Measurements from ENCODE around the gene H3-3A.

Gene H3-3A

DNA sequence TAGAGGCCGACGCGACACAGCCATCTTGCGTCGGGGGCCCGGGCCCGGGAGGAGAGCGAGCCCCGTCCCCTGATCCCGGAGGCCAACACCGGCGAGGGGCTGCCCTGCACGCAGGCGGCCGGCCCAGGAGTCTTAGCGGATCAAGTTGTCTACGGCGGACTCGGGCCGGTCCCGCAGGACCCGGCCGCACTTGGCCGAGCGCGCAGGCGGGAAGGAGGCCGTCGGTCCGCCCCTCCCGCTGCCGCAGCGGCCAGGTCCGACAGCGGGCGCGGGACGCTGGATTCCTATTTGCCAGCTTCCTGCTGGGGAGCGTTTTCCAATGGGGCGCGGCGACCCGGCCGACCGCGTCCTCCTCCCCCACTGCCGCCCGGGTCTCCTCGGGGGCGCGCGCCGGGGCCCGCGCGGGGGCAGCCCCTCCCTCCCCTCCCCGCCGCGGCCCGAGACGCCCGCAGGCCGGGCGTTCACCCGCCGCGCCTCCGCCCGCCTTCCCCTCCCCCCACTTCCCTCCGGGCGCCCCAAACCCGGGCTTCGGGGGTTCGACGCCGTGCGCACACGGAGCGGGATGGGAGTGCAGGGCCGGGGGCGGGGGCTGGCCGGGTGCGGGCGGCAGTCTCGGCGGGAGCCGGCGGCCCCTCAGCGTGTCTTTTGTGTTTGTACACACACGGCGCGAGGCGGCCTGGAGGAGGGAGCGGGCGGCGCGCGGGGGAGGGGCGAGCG lies 517 bp upstream of the H3-3A start:
- Mint-ChIP-seq H3K36me3 (ENCODE audit: insufficient read depth) (peaks cover 60% of the 10 kb centered on the region), H3K27me3 (no peaks in the 10 kb centered on the region), H3K27ac (peak overlapping the region; percentile 97 to 98), H3K4me1 (ENCODE audit: low read depth in 2 of 2) (peaks cover 26 to 32% of the 10 kb centered on the region in 2 donors), H3K4me3 (peak overlapping the region; percentile 98), H3K9me3 (no peaks in the 10 kb centered on the region)
- ATAC-seq (replicated peaks) (peak; percentile 34), DNase-seq (peak; percentile 29 to 44 (median 31))

DNA sequence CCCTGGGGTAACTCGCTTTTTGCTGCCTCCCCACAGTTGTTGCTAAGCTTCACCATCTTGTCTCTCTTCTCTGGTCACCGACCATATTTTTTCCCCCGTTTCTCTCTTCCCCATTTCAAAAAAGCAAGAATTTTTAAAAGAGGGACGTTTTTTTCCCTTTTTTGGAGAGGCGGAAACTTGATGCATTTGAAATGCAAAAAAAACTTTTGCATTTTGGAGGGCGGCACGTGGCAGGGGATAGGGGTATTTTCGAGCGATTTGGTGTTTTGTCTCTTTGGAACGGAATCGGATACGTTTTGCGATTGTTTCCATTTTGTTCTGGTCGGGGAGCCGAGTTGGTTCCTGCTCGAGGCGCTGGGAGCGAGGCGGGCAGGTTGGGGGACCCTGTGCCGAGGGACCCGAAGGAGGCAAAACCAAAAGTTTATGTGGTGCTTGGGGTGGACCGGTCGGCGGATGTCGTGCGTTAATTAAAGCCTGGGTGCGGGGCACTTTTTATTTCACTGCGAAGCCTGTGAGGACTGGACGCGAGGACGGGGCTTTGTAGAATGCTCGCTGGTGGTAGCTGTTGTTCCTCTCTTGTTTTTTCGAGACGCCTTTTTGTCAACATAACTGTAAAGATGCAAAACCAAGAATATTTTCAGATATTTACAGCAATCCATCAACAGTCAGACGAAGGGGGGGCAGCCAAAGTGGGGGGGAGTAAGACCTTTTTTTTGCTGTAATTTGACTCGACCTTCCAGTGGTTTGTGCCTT lies 884 bp downstream of the H3-3A start:
- Mint-ChIP-seq H3K4me1 (ENCODE audit: low read depth in 2 of 2) (peaks cover 34 to 36% of the 10 kb centered on the region in 2 donors), H3K9me3 (no peaks in the 10 kb centered on the region), H3K4me3 (peak overlapping the region; percentile 98), H3K27me3 (no peaks in the 10 kb centered on the region), H3K27ac (peak overlapping the region; percentile 97 to 98), H3K36me3 (ENCODE audit: insufficient read depth) (peaks cover 69% of the 10 kb centered on the region)
- DNase-seq = peak; percentile 30 to 52 (median 36)
- peak; percentile 23 for ATAC-seq (replicated peaks)

DNA sequence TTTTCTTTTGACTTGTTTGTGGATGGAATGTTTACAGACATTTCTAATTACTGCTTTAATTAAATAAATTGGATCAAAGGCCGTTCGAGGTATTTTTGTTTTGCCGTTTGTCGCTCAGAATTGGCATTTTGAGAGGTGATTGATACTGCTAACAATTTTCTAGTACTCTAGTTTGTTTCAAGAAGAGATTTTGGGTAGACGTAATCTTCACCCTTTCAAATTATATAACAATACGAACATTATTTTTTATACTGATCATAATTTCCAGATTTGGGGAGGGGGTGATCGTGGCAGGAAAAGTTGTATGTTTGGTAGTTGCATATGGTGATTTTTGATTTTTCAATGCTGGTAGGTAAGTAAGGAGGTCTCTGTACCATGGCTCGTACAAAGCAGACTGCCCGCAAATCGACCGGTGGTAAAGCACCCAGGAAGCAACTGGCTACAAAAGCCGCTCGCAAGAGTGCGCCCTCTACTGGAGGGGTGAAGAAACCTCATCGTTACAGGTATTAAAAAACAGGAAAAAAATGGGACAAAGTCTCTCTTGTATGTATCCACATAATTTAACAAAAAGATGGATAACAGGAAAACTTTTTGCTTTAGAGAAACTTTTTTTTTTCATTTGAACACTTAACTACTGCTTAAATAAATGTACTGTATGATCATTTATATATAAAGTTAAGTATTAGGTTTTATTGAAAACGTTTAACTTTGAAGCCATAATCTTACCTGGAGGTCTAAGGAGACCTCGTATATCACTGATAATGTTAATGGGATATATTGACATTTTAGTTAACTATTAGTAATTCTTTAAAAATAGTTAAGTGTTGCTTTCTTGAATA lies 1.7 kb downstream of the H3-3A start:
- peak in 1 of 3 experiments; percentile 27 for DNase-seq
- Mint-ChIP-seq H3K9me3 (no peaks in the 10 kb centered on the region), H3K4me1 (ENCODE audit: low read depth in 2 of 2) (peaks cover 36 to 42% of the 10 kb centered on the region in 2 donors), H3K4me3 (peak overlapping the region; percentile 98), H3K36me3 (ENCODE audit: insufficient read depth) (peaks cover 77% of the 10 kb centered on the region), H3K27ac (peak overlapping the region; percentile 97 to 98), H3K27me3 (no peaks in the 10 kb centered on the region)
- peak; percentile 6 for ATAC-seq (replicated peaks)

DNA sequence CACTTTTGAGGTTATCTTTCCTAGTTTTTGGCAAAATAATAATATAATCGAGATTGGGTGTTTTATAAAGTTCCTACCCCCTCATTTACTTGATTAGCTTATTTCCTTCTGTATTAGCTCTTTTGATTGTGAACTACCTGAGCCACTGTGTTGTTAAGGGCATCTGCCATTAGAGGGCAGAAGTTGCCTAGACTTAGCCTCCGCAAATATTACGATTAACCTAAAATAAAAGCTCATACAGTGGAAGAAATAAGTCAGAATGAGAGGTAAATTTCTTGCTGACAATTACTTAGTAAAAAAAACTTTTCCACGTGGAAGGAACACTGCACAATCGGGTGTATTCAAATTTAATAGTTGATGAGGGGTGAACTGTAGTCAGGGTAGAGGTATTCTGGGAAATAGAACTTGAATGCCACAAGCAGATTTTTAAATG lies 2.3 kb downstream of the H3-3A start:
- Mint-ChIP-seq H3K4me3 (peak overlapping the region; percentile 98), H3K4me1 (ENCODE audit: low read depth in 2 of 2) (peaks cover 40 to 43% of the 10 kb centered on the region in 2 donors), H3K36me3 (ENCODE audit: insufficient read depth) (peaks cover 83% of the 10 kb centered on the region), H3K27ac (peak overlapping the region; percentile 97 to 98), H3K9me3 (no peaks in the 10 kb centered on the region), H3K27me3 (no peaks in the 10 kb centered on the region)
- ATAC-seq (replicated peaks) (peak; percentile 16), DNase-seq (peak; percentile 31 to 49 (median 39))

DNA sequence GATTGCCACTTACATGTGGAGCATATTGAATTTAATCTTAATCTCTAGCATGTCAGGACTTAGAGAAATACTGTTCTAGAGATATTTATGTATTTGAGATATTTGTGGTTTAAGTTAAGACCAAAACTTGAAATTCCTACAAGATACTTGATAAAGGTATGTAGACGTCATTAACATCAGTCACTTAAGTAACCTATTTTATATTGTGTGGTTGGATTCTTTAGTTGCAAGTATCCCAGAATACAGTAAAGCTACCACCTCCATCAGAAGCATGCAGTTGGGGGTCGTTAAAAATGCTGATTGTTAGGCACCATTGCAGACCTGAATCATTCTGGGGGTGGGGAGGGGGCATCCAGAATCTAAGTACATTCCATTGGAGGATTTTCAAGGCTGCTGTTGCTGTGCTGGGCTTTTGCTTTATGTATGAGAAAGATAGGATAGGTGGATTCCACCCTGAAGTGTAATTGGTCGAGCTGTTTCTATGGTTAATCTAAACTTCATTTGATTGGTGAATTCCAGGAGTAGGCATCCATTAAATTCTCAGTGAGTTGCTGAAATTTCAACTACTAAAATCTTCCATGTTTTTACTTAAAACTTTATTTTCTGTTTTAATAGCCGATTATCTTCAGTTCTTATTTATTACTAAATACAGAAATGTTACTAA lies 4.0 kb downstream of the H3-3A start:
- peak overlapping the region; percentile 4 to 60 for H3K27ac Mint-ChIP-seq
- no peaks in the 10 kb centered on the region for H3K9me3 Mint-ChIP-seq
- ATAC-seq (replicated peaks) = no peak
- no peak for DNase-seq
- H3K4me3 Mint-ChIP-seq = peak overlapping the region; percentile 98
- no peaks in the 10 kb centered on the region for H3K27me3 Mint-ChIP-seq
- H3K36me3 Mint-ChIP-seq (ENCODE audit: insufficient read depth) = peaks cover 95% of the 10 kb centered on the region
- H3K4me1 Mint-ChIP-seq (ENCODE audit: low read depth in 2 of 2) = peaks cover 41 to 48% of the 10 kb centered on the region in 2 donors

DNA sequence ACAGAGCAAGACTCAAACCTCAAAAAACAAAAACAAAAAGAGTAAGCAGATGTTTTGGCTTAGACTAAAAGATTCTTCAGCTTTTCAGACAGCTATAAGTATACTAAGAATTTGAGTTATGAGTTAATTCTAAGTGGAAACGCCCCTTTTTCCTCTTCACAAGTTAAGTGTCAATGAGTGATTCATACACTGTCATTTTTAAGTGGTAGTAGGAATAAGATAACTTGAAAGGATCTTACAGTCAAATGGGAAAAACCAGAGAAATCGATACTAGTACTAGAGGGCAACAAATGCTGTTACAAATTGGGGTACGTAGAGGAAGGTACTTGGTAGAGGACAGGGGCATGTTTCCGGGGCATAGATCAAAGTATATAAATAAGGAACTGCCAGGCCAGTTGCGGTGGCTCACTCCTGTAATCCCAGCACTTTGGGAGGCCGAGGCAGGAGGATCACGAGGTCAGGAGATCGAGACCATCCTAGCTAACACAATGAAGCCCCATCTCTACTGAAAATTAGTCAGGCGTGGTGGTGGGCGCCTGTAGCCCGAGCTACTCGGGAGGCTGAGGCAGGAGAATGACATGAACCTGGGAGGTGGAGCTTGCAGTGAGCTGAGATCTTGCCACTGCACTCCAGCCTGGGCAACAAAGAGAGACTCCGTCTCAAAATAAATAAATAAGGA lies 7.4 kb downstream of the H3-3A start:
- H3K27me3 Mint-ChIP-seq = no peaks in the 10 kb centered on the region
- no peaks in the 10 kb centered on the region for H3K9me3 Mint-ChIP-seq
- ATAC-seq (replicated peaks) (no peak), DNase-seq (no peak)
- H3K4me3 Mint-ChIP-seq = peak overlapping the region; percentile 30 to 48
- H3K36me3 Mint-ChIP-seq (ENCODE audit: insufficient read depth) = peaks cover 99% of the 10 kb centered on the region
- H3K27ac Mint-ChIP-seq = peak overlapping the region; percentile 15 to 76
- H3K4me1 Mint-ChIP-seq (ENCODE audit: low read depth in 2 of 2) = peaks cover 35 to 42% of the 10 kb centered on the region in 2 donors

DNA sequence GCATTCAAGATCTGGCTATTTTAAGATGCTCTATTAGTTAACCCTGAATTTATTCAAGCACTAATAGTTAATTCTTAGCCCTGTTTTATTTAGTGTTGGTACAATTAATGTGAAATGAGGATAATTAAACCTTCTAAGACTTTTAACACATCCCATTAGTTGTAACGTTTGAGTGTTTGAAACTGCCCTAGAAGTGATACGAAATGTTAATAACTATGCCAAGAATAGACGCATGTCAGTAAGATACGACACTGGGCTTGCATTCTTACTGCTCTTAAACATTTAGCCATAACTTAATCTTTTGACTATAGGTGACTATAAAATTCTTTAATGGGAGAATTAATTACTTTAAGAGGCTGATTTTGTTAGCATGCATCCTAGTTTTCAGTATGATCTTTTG lies 9.8 kb downstream of the H3-3A start:
- ATAC-seq (replicated peaks) = no peak

DNA sequence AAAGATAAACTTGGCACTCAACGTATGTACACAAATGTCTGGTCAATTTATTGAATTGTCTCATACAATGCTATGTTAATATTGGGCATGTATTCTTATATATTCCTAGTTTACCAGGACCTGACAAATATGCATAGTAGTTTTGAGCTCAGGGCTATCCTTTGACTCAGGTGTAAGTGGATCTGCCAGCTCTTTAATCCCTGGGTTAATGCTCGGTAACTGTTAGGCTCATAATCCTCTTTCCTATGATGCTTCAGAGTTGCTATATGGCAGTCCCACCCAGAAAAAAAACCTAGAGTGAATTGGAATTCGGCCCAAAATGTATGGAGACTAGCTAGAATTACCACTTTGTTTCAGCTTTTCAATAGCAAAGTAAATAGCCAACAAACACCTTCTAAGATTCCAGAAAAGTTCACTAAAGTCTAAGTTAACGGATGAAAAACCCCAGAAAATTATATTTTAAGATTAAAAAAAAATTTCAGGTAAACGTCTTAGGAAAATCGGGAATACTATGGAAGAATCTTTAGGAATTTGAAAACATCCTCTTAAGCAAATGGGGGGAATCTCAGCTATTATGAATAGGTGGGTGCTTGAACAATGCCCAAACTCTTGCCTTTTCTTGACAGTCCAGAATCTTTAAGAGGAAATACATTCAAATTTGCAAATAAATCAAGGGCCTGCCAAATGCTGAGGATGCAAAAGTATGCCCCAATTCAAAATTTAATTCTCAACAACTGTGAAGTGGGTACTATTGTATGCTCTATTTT lies 10.9 kb downstream of the H3-3A start:
- ATAC-seq (replicated peaks) = no peak
- no peak overlapping the region for H3K4me3 Mint-ChIP-seq
- no peaks in the 10 kb centered on the region for H3K9me3 Mint-ChIP-seq
- peaks cover 73% of the 10 kb centered on the region for H3K36me3 Mint-ChIP-seq (ENCODE audit: insufficient read depth)
- no peaks in the 10 kb centered on the region for H3K27me3 Mint-ChIP-seq
- peaks cover 17 to 21% of the 10 kb centered on the region in 2 donors for H3K4me1 Mint-ChIP-seq (ENCODE audit: low read depth in 2 of 2)
- DNase-seq = no peak
- peak overlapping the region; percentile 46 to 73 for H3K27ac Mint-ChIP-seq

More for the DNA sequence above, 9.8 kb downstream of the H3-3A start:
- no peak overlapping the region for H3K4me3 Mint-ChIP-seq
- no peaks in the 10 kb centered on the region for H3K27me3 Mint-ChIP-seq
- peaks cover 23 to 24% of the 10 kb centered on the region in 2 donors for H3K4me1 Mint-ChIP-seq (ENCODE audit: low read depth in 2 of 2)
- DNase-seq = no peak
- peaks cover 84% of the 10 kb centered on the region for H3K36me3 Mint-ChIP-seq (ENCODE audit: insufficient read depth)
- H3K27ac Mint-ChIP-seq = peak overlapping the region in 1 of 2 donors; percentile 44
- no peaks in the 10 kb centered on the region for H3K9me3 Mint-ChIP-seq

DNA sequence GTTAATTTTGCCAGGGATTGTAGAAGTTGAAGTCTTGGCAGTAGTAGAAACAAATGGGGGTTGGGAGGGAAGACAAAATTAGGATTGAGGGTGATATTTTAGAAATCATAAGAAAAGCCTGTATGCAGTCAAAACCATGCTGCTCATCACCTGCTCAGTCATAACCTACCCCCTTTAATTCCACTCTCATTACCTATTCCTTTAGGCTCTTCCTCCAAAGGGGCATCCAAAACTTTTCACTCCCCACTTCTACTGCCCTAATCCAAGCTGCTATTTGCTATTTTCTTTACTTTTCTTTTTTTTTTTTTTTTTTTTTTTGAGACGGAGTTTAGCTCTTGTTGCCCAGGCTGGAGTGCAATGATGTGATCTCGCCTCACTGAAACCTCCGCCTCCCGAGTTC lies 11.5 kb downstream of the H3-3A start:
- no peak overlapping the region for H3K4me3 Mint-ChIP-seq
- H3K4me1 Mint-ChIP-seq (ENCODE audit: low read depth in 2 of 2) = peaks cover 11 to 16% of the 10 kb centered on the region in 2 donors
- DNase-seq (no peak), ATAC-seq (replicated peaks) (peak; percentile 25)
- H3K9me3 Mint-ChIP-seq = no peaks in the 10 kb centered on the region
- no peaks in the 10 kb centered on the region for H3K27me3 Mint-ChIP-seq
- H3K36me3 Mint-ChIP-seq (ENCODE audit: insufficient read depth) = peaks cover 67% of the 10 kb centered on the region
- peak overlapping the region; percentile 46 to 73 for H3K27ac Mint-ChIP-seq

DNA sequence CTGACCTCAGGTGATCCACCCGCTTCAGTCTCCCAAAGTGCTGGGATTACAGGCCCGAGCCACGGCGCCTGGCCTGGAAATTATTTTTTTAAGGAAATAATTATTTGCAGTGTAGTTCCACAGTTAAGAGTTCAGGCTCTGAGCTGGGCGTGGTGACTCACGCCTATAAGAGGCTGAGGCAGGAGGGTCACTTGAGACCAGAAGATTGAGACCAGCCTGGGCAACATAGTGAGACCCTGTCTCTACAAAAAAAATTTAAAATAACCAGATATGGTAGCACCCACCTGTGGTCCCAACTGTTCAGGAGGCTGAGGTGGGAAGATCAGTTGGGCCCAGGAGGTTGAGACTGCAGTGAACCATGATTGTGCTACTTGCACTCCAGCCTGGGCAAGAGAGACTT lies 13.9 kb downstream of the H3-3A start:
- peaks cover 43% of the 10 kb centered on the region for H3K36me3 Mint-ChIP-seq (ENCODE audit: insufficient read depth)
- no peak for ATAC-seq (replicated peaks)
- no peaks in the 10 kb centered on the region for H3K27me3 Mint-ChIP-seq
- H3K4me1 Mint-ChIP-seq (ENCODE audit: low read depth in 2 of 2) = peaks cover 0 to 2% of the 10 kb centered on the region in 2 donors
- no peak for DNase-seq
- H3K27ac Mint-ChIP-seq = peak overlapping the region in 1 of 2 donors; percentile 53
- H3K9me3 Mint-ChIP-seq = no peaks in the 10 kb centered on the region
- H3K4me3 Mint-ChIP-seq = no peak overlapping the region

DNA sequence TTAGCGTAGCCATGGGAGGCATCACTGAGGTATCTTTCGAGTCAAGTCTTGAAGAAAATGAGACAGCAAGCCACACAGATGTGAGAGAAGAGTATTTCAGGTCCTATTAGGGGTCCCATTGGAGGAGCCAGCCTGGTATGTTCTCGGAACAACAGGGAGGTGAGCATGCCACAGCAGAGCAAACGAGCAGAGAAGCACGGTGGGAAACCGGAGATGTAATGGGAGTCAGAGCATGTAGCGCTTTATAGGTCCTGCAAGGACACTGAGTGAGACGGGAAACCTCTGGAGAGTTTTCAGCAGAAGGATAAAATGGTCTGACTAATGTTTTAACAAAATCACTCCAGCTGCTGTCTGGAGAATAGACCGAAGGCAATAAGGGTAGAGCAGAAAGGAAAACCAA lies 15.9 kb downstream of the H3-3A start:
- Mint-ChIP-seq H3K4me1 (ENCODE audit: low read depth in 2 of 2) (peaks cover 10 to 11% of the 10 kb centered on the region in 2 donors), H3K27ac (no peak overlapping the region), H3K9me3 (no peaks in the 10 kb centered on the region), H3K4me3 (no peak overlapping the region), H3K27me3 (no peaks in the 10 kb centered on the region), H3K36me3 (ENCODE audit: insufficient read depth) (peaks cover 31% of the 10 kb centered on the region)
- no peak for ATAC-seq (replicated peaks)
- DNase-seq = no peak

DNA sequence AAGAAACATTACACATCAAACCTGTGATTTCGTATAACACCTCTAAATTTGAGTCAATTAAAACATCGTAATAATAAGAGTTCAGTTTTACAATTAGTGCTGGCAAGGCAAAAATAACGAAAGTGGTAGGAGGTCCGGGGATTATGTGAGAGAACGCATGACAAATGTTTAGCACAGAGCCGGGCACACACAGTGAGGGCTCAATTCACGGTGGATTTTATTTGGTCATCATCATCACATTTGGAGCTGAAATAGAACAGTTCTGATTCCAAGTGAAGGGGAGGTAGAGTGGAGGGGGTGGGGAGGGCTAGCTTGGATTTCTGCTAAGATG lies 20.0 kb downstream of the H3-3A start:
- peaks cover 10 to 12% of the 10 kb centered on the region in 2 donors for H3K4me1 Mint-ChIP-seq (ENCODE audit: low read depth in 2 of 2)
- ATAC-seq (replicated peaks) (no peak), DNase-seq (no peak)
- H3K4me3 Mint-ChIP-seq = peak overlapping the region; percentile 84 to 87
- H3K27me3 Mint-ChIP-seq = no peaks in the 10 kb centered on the region
- H3K36me3 Mint-ChIP-seq (ENCODE audit: insufficient read depth) = peaks cover 8% of the 10 kb centered on the region
- peak overlapping the region; percentile 20 to 76 for H3K27ac Mint-ChIP-seq
- H3K9me3 Mint-ChIP-seq = no peaks in the 10 kb centered on the region
